ENCODE results near the gene NLRC5.

DNA sequence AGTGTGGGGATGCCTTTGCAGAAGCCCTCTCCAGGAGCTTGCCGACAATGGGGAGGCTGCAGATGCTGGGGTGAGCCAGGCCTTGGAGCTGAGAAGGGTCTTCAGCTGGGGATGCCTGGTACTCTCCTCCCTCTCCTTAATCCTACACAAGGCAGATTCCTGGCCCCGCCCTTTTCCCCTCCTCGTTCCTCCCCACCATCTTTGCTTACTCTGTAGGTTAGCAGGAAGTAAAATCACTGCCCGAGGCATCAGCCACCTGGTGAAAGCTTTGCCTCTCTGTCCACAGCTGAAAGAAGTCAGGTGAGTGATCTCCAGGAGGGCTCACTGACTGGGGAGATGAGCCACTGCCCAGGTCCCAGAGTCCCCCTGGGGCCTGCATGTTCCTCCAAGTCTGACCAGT lies 38.7 kb downstream of the NLRC5 start:
- TF ChIP-seq CTCF (IDR thresholded peaks at IDR 0.05) (no peak), POLR2A (IDR thresholded peaks at IDR 0.05) (no peak)

All from lower leg skin (tissue), 3 donors.